H1 (cell line): ENCODE measurements around the gene SLMAP. TPM values are rescaled to one million over a fixed set of nuclear protein-coding genes. Genes with fewer than 3 reads are reported as not detected.

Source experiments
- CTCF ChIA-PET: fragments of 300-600 bp; sonication (Branson Sonifier 250); formaldehyde crosslinking; loops from one replicate; lab custom pipeline; 2021; ENCODE audit not compliant: partially characterized antibody; lab: Charles Lee
- POLR2A ChIA-PET: fragments of 300-600 bp; sonication (Branson Sonifier 250); formaldehyde crosslinking; loops from one replicate; lab custom pipeline; 2021; ENCODE audit warnings: inconsistent platforms; ENCODE audit not compliant: partially characterized antibody; lab: Charles Lee
- DNase-seq, 2 experiments: peaks; one replicate each; pipeline versions ENCODE4 v3.0.0 to v3.0.0-alpha.2; 2010 to 2022; ENCODE audit warnings: low spot score in 2 of 2, low read depth in 1 of 2, mixed read lengths in 1 of 2
- FAIRE-seq: peaks from 2 replicates; lab custom pipeline; 2011; peaks lifted over from hg19 to GRCh38; lab: Jason Lieb, UNC
- H2AFZ ChIP-seq: 2 replicates; pipeline ENCODE4 v1.8.1; 2012; ENCODE audit warnings: low read length, inconsistent platforms
- H2AK5ac ChIP-seq: 2 replicates; pipeline ENCODE4 v1.6.1; 2013; ENCODE audit warnings: low read depth, low read length
- H2BK120ac ChIP-seq: replicated peaks from 2 replicates; pipeline ENCODE3; 2013; ENCODE audit warnings: low read depth, low read length, inconsistent platforms
- H2BK12ac ChIP-seq: 2 replicates; pipeline ENCODE4 v1.6.1; 2013; ENCODE audit warnings: low read depth, low read length
- H2BK15ac ChIP-seq: 2 replicates; pipeline ENCODE4 v1.6.1; 2013; ENCODE audit warnings: low read length
- H2BK20ac ChIP-seq: 2 replicates; pipeline ENCODE4 v1.6.1; 2013; ENCODE audit warnings: low read length
- H2BK5ac ChIP-seq: 2 replicates; pipeline ENCODE4 v1.6.1; 2013; ENCODE audit warnings: low read depth, low read length
- H3K14ac ChIP-seq: 2 replicates; pipeline ENCODE4 v1.6.1; 2013; ENCODE audit warnings: inconsistent platforms; ENCODE audit not compliant: insufficient read length
- H3K18ac ChIP-seq: 2 replicates; pipeline ENCODE4 v1.6.1; 2013; ENCODE audit warnings: low read length; ENCODE audit errors: extremely low read depth
- H3K23ac ChIP-seq: 2 replicates; pipeline ENCODE4 v1.6.1; 2013; ENCODE audit warnings: inconsistent platforms; ENCODE audit not compliant: insufficient read length
- H3K23me2 ChIP-seq: 2 replicates; pipeline ENCODE4 v1.6.1; 2013; ENCODE audit warnings: low read depth, low read length
- H3K27ac ChIP-seq: 2 replicates; pipeline ENCODE4 v1.6.1; 2011; ENCODE audit warnings: low read depth, low read length, inconsistent platforms
- H3K27me3 ChIP-seq, 4 experiments: replicated peaks in 1 of 4; 1 replicate in 1 of 4; 2 replicates in 3 of 4; pipeline versions ENCODE4 v1.6.1 to v1.8.1; 2011 to 2013; ENCODE audit warnings: low read length in 3 of 4, mild to moderate bottlenecking in 3 of 4, inconsistent platforms in 2 of 4, mixed read lengths in 2 of 4, moderate library complexity in 1 of 4; ENCODE audit not compliant: control insufficient read depth in 3 of 4, insufficient read depth in 3 of 4; ENCODE audit errors: extremely low read depth in 1 of 4
- H3K36me3 ChIP-seq, 4 experiments: 2 replicates each; pipeline versions ENCODE4 v1.6.1 to v1.8.1; 2011 to 2013; ENCODE audit warnings: mild to moderate bottlenecking in 4 of 4, low read length in 3 of 4, moderate library complexity in 2 of 4, control low read depth in 1 of 4, inconsistent platforms in 1 of 4; ENCODE audit not compliant: insufficient read depth in 4 of 4, control insufficient read depth in 2 of 4
- H3K4ac ChIP-seq: replicated peaks from 2 replicates; pipeline ENCODE3; 2013; ENCODE audit warnings: low read length, low read depth, mixed read lengths, inconsistent platforms; ENCODE audit not compliant: insufficient read length
- H3K4me1 ChIP-seq, 4 experiments: replicated peaks in 1 of 4; 1 replicate in 1 of 4; 2 replicates in 3 of 4; pipeline versions ENCODE4 v1.6.1 to v1.8.1; 2011 to 2013; ENCODE audit warnings: low read length in 3 of 4, inconsistent platforms in 2 of 4, mixed read lengths in 1 of 4; ENCODE audit not compliant: insufficient read depth in 4 of 4, control insufficient read depth in 3 of 4
- H3K4me2 ChIP-seq, 2 experiments: 2 replicates each; pipeline versions ENCODE4 v1.6.1 to v1.8.1; 2011 to 2013; ENCODE audit warnings: low read depth in 2 of 2, low read length in 2 of 2, control low read depth in 1 of 2, inconsistent platforms in 1 of 2, mild to moderate bottlenecking in 1 of 2; ENCODE audit not compliant: insufficient read depth in 1 of 2
- H3K4me3 ChIP-seq, 4 experiments: fragments of 200-600, 300-600 bp in 1 of 4; sonication (generic), shearing (Covaris generic), sonication (Bioruptor Twin) in 1 of 4; 2 replicates each; pipeline versions ENCODE4 v1.5.1 to v1.8.1; 2011 to 2016; ENCODE audit warnings: low read length in 4 of 4, low read depth in 3 of 4, control low read depth in 2 of 4, inconsistent platforms in 2 of 4, mild to moderate bottlenecking in 2 of 4, mixed read lengths in 1 of 4, moderate library complexity in 1 of 4; ENCODE audit not compliant: insufficient read depth in 2 of 4; ENCODE audit errors: extremely low read depth in 1 of 4
- H3K56ac ChIP-seq: replicated peaks from 2 replicates; pipeline ENCODE3; 2013; ENCODE audit warnings: low read depth, mild to moderate bottlenecking, mixed read lengths, low read length, inconsistent platforms; ENCODE audit not compliant: insufficient read length
- H3K79me1 ChIP-seq: 2 replicates; pipeline ENCODE4 v1.6.1; 2013; ENCODE audit warnings: low read depth, low read length, control low read depth
- H3K79me2 ChIP-seq, 2 experiments: 2 replicates each; pipeline versions ENCODE4 v1.6.1 to v1.8.1; 2012 to 2013; ENCODE audit warnings: low read length in 2 of 2, mild to moderate bottlenecking in 2 of 2, inconsistent platforms in 1 of 2; ENCODE audit not compliant: insufficient read depth in 2 of 2, control insufficient read depth in 1 of 2
- H3K9ac ChIP-seq, 4 experiments: replicated peaks in 1 of 4; 1 replicate in 1 of 4; 2 replicates in 3 of 4; pipeline versions ENCODE4 v1.6.1 to v1.8.1; 2011 to 2013; ENCODE audit warnings: low read depth in 3 of 4, low read length in 3 of 4, control low read depth in 2 of 4, mild to moderate bottlenecking in 2 of 4, moderate library complexity in 2 of 4, inconsistent platforms in 1 of 4; ENCODE audit errors: extremely low read depth in 1 of 4
- H3K9me3 ChIP-seq, 2 experiments: 2 replicates each; pipeline versions ENCODE4 v1.6.1 to v1.8.1; 2012 to 2013; ENCODE audit warnings: mild to moderate bottlenecking in 2 of 2, moderate library complexity in 2 of 2, control low read depth in 1 of 2, inconsistent platforms in 1 of 2, low read depth in 1 of 2, low read length in 1 of 2, mixed read lengths in 1 of 2; ENCODE audit not compliant: insufficient read depth in 2 of 2
- H4K20me1 ChIP-seq, 2 experiments: replicated peaks in 1 of 2; 2 replicates each; pipeline versions ENCODE3 to v1.8.1; 2011 to 2013; ENCODE audit warnings: inconsistent platforms in 2 of 2, low read length in 2 of 2, mild to moderate bottlenecking in 1 of 2; ENCODE audit not compliant: insufficient read depth in 2 of 2, control insufficient read depth in 1 of 2
- H4K5ac ChIP-seq: 2 replicates; pipeline ENCODE4 v1.6.1; 2013; ENCODE audit warnings: low read length, low read depth, mixed read lengths, inconsistent platforms; ENCODE audit not compliant: insufficient read length
- H4K8ac ChIP-seq: 2 replicates; pipeline ENCODE4 v1.8.0; 2013; ENCODE audit warnings: mild to moderate bottlenecking, moderate library complexity, low read length, inconsistent platforms; ENCODE audit not compliant: insufficient read depth; ENCODE audit errors: extremely low read depth
- H4K91ac ChIP-seq: replicated peaks from 2 replicates; pipeline ENCODE3; 2013; ENCODE audit warnings: low read length, mixed read lengths, inconsistent platforms; ENCODE audit not compliant: insufficient read length
- CBX8 ChIP-seq: fragments of 300-800, 300-1000 bp; sonication (generic); IDR thresholded peaks from 2 replicates; pipeline ENCODE4 v1.7.1; 2016; ENCODE audit warnings: low read depth, low read length, borderline replicate concordance
- CTCF ChIP-seq, 3 experiments: IDR thresholded peaks; 1 replicate in 2 of 3; 2 replicates in 1 of 3; pipeline versions ENCODE4 v1.5.1 to v1.6.1; 2011; ENCODE audit warnings: low read length in 3 of 3, mild to moderate bottlenecking in 3 of 3, inconsistent platforms in 2 of 3, low read depth in 1 of 3, moderate library complexity in 1 of 3; ENCODE audit not compliant: insufficient read depth in 1 of 3; ENCODE audit errors: control extremely low read depth in 1 of 3
- WGBS, 2 experiments: shearing (Covaris generic) in 1 of 2; methylation state at CpG; one replicate each; pipeline versions ENCODE4 v1.1.6 to v1.1.7; 2013 to 2015; ENCODE audit warnings: low lambda C conversion rate in 2 of 2, mixed read lengths in 2 of 2, inconsistent platforms in 1 of 2, low coverage in 1 of 2, missing lambda C conversion rate in 1 of 2; ENCODE audit not compliant: insufficient replicate concordance in 2 of 2, insufficient coverage in 1 of 2, insufficient read length in 1 of 2; ENCODE audit errors: extremely low coverage in 1 of 2, missing lambda C conversion rate in 1 of 2; 5-methylcytosine and 5-hydroxymethylcytosine counted together
- polyA plus RNA-seq, 7 experiments: library from polyadenylated mRNA; depleted of rRNA in 3 of 7; stranded (reverse) in 5 of 7; unstranded in 2 of 7; fragments of >200 nt in 5 of 7; fragments of 200-250 nt in 2 of 7; gene quantifications; 1 replicate in 5 of 7; 2 replicates in 1 of 7; 4 replicates in 1 of 7; pipeline versions ENCODE4 v1.2.1 to v1.2.3, GENCODE V29; 2011 to 2013; ENCODE audit warnings: missing spikeins in 2 of 7, mixed read lengths in 2 of 7
- total RNA-seq: library from RNA; stranded (reverse); fragmentation: NEBNext Ultra II Directional; extraction: Animal tissue kit (Norgen Biotek cat#: 25700); gene quantifications from 2 replicates; pipeline ENCODE4 v1.2.1, GENCODE V29; 2021

SLMAP gene
- total and polyA plus RNA-seq, 2 of the 8 experiments (the other 6 are each of a cell fraction or from before 2014, with no cell fraction given) = 13.6 to 70.4 TPM

DNA sequence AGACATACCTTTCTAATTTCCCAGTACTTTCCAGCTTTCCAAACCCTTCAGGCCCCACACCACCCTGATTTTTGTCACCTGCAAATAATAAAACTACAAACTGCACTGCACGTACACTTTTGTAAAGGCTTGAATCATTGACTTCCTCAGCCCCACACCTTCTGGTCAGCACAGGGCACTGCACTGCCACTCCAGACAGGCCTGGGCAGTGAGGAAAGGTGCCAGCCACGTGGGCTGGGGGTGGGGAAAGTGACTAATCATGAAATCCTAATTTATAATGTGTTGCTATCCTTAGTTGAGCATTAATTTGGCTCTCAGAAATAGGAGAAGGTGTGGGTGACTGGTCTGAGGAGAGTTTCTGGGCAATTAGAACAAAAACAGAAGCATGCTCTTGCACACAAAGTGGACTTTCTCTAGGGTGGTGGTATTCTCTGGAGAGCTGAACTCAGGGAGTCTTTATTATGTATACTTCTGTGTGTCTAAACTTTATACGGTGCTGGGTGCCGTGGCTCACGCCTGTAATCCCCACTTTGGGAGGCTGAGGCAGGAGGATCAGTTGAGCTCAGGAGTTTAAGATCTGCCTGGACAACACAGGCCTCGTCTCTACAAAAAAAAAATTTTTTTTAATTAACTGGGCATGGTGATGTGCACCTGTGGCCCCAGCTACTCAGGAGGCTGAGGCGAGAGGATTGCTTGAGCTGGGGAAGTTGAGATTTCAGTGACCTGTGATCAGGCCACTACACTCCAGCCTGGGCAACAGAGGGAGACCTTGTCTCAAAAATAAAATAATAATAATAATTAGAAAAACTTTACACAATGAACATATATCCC, 193.9 kb downstream of the SLMAP start:
- Histone ChIP-seq H3K4me2 (no peak overlapping the region; a peak in 1 of 4 replicates), H3K23me2 (no peaks in the 10 kb centered on the region; the same call in 1 of the 2 replicates), H2BK15ac (no peak overlapping the region), H3K27me3 (no peaks in the 10 kb centered on the region), H3K9me3 (no peaks in the 10 kb centered on the region), H3K23ac (no peak overlapping the region), H3K27ac (no peak overlapping the region), H2BK5ac (no peak overlapping the region), H3K36me3 (no peaks in the 10 kb centered on the region), H4K5ac (no peak overlapping the region), H2BK20ac (no peak overlapping the region), H3K9ac (no peak overlapping the region), H4K91ac (no peak overlapping the region), H3K56ac (no peak overlapping the region), H2BK120ac (no peak overlapping the region), H3K18ac (no peak overlapping the region), H3K79me1 (no peaks in the 10 kb centered on the region), H3K79me2 (no peaks in the 10 kb centered on the region), H3K4me1 (peaks cover 0 to 25% (median 6%) of the 10 kb centered on the region in 4 experiments; a peak in 5 of 7 replicates), H3K4ac (no peak overlapping the region), H3K4me3 (no peak overlapping the region), H3K14ac (no peak overlapping the region), H2BK12ac (peak overlapping the region; percentile 81; the same call in 1 of the 2 replicates), H2AK5ac (no peak overlapping the region), H2AFZ (no peak overlapping the region), H4K8ac (no peak overlapping the region), H4K20me1 (no peaks in the 10 kb centered on the region)
- WGBS, 2 experiments = 92% methylated on average over 7 of the region's 7 CpGs; no CpG with 5 or more reads in 1 of the 2 experiments
- no peak for DNase-seq
- CTCF ChIA-PET = interaction anchor here (0.6 to 2.5 kb wide), 11 partner anchors 9 to 350 kb away, joined by 3 to 8 read pairs (median 4); no protein-coding TSS in a partner anchor
- FAIRE-seq = no peak
- TF ChIP-seq CBX8 = no peak
- TF ChIP-seq CTCF (IDR thresholded peaks at IDR 0.05; ENCODE audit: control extremely low read depth in 1 of 3, insufficient read depth in 1 of 3, low read depth in 1 of 3, low read length in 3 of 3) = peak in 1 of 3 experiments; percentile 8; a peak in 1 of 4 replicates
- POLR2A ChIA-PET = interaction anchor here (0.7 kb wide), 1 partner anchor 16 kb away, joined by 3 read pairs; no protein-coding TSS in a partner anchor
